Neural cell (in vitro differentiated cells): ENCODE measurements around the gene PERM1. TPM values are rescaled to one million over a fixed set of nuclear protein-coding genes. Genes with fewer than 3 reads are reported as not detected.

Experiments
- H2AFZ ChIP-seq: fragments of 200-600, 300-800 bp; sonication (generic), shearing (Covaris generic); 2 replicates; pipeline ENCODE4 v1.6.0; 2014; ENCODE audit warnings: low read depth, mild to moderate bottlenecking, antibody characterized with exemption, low read length, moderate library complexity
- H3F3A ChIP-seq: fragments of 200-600 bp; shearing (Covaris generic); 2 replicates; pipeline ENCODE4 v1.6.1; 2016; ENCODE audit warnings: mild to moderate bottlenecking, moderate library complexity, mixed read lengths, antibody characterized with exemption, low read length; ENCODE audit not compliant: insufficient read depth, poor library complexity, severe bottlenecking
- H3K27ac ChIP-seq: fragments of 200-600, 300-800 bp; sonication (generic), shearing (Covaris generic); 2 replicates; pipeline ENCODE4 v1.5.1; 2014; ENCODE audit warnings: mild to moderate bottlenecking, low read length, moderate library complexity
- H3K27me3 ChIP-seq: fragments of 300-800, 200-600 bp; sonication (generic), shearing (Covaris generic); 2 replicates; pipeline ENCODE4 v1.6.0; 2014; ENCODE audit warnings: mild to moderate bottlenecking, low read depth, low read length, moderate library complexity; ENCODE audit not compliant: insufficient read depth
- H3K36me3 ChIP-seq: fragments of 300-800, 200-600 bp; sonication (generic), shearing (Covaris generic); 2 replicates; pipeline ENCODE4 v1.5.1; 2014; ENCODE audit warnings: mild to moderate bottlenecking, antibody characterized with exemption, low read length, moderate library complexity; ENCODE audit not compliant: insufficient read depth
- H3K4me2 ChIP-seq: fragments of 300-800, 200-600 bp; sonication (generic), shearing (Covaris generic); 2 replicates; pipeline ENCODE4 v1.6.0; 2014; ENCODE audit warnings: mild to moderate bottlenecking, low read length
- H3K4me3 ChIP-seq: fragments of 300-800, 200-600 bp; sonication (generic), shearing (Covaris generic); 2 replicates; pipeline ENCODE4 v1.5.1; 2014; ENCODE audit warnings: mild to moderate bottlenecking, low read length, moderate library complexity
- H3K79me2 ChIP-seq: fragments of 200-600 bp; shearing (Covaris generic); replicated peaks from 2 replicates; pipeline ENCODE4 v1.6.0; 2014; ENCODE audit warnings: mild to moderate bottlenecking, low read length, moderate library complexity; ENCODE audit not compliant: insufficient read depth
- H3K9ac ChIP-seq: fragments of 300-800, 200-600 bp; sonication (generic), shearing (Covaris generic); 2 replicates; pipeline ENCODE4 v1.6.1; 2016; ENCODE audit warnings: mild to moderate bottlenecking, low read length, mixed read lengths
- H3K9me2 ChIP-seq: fragments of 200-600 bp; shearing (Covaris generic); 2 replicates; pipeline ENCODE4 v1.6.1; 2016; ENCODE audit warnings: mild to moderate bottlenecking, low read length, mixed read lengths; ENCODE audit not compliant: insufficient read depth
- H3K9me3 ChIP-seq: fragments of 200-600, 300-800 bp; sonication (generic), shearing (Covaris generic); 2 replicates; pipeline ENCODE4 v1.6.1; 2016; ENCODE audit warnings: mild to moderate bottlenecking, mixed run types, low read length, moderate library complexity, mixed read lengths
- H4K20me1 ChIP-seq: fragments of 200-600 bp; shearing (Covaris generic); 2 replicates; pipeline ENCODE4 v1.6.1; 2016; ENCODE audit warnings: mild to moderate bottlenecking, mixed run types; ENCODE audit not compliant: insufficient read depth
- CTCF ChIP-seq: fragments of 450-650 bp; IDR thresholded peaks from 2 replicates; pipeline ENCODE4 v1.5.1; 2014; ENCODE audit warnings: antibody characterized with exemption, mild to moderate bottlenecking, moderate library complexity; ENCODE audit not compliant: poor library complexity, severe bottlenecking
- EP300 ChIP-seq: fragments of 450-650 bp; conservative IDR thresholded peaks from 2 replicates; pipeline ENCODE4 v1.6.1; 2014; ENCODE audit warnings: antibody characterized with exemption, mild to moderate bottlenecking, moderate library complexity; ENCODE audit not compliant: poor library complexity, severe bottlenecking
- EZH2 ChIP-seq: fragments of 200-600, 300-800 bp; shearing (Covaris generic), sonication (generic); IDR thresholded peaks from 2 replicates; pipeline ENCODE4 v1.6.1; 2014; ENCODE audit warnings: antibody characterized with exemption, low read length, borderline replicate concordance, mild to moderate bottlenecking; ENCODE audit not compliant: insufficient read depth, poor library complexity, severe bottlenecking
- MXI1 ChIP-seq: fragments of 450-650 bp; conservative IDR thresholded peaks from 2 replicates; pipeline ENCODE4 v1.6.1; 2014; ENCODE audit warnings: antibody characterized with exemption, mild to moderate bottlenecking; ENCODE audit not compliant: poor library complexity, severe bottlenecking
- POLR2AphosphoS5 ChIP-seq: IDR thresholded peaks from 2 replicates; pipeline ENCODE4 v1.6.1; 2012
- RAD21 ChIP-seq: fragments of 450-650 bp; conservative IDR thresholded peaks from 2 replicates; pipeline ENCODE4 v1.6.1; 2014; ENCODE audit warnings: antibody characterized with exemption, mild to moderate bottlenecking, moderate library complexity
- REST ChIP-seq: IDR thresholded peaks from 2 replicates; pipeline ENCODE4 v1.6.1; 2012; ENCODE audit warnings: borderline replicate concordance
- SMC3 ChIP-seq: fragments of 450-650 bp; conservative IDR thresholded peaks from 2 replicates; pipeline ENCODE4 v1.6.1; 2014; ENCODE audit warnings: antibody characterized with exemption, mild to moderate bottlenecking, moderate library complexity; ENCODE audit not compliant: poor library complexity
- TAF1 ChIP-seq: IDR thresholded peaks from 2 replicates; pipeline ENCODE4 v1.6.1; 2012; ENCODE audit warnings: low read depth
- polyA plus RNA-seq: library from polyadenylated mRNA; depleted of rRNA; stranded (reverse); fragments of >200 nt; gene quantifications from 2 replicates; pipeline ENCODE4 v1.2.3, GENCODE V29; 2014

PERM1 gene
- polyA plus RNA-seq, 1 donor from 2014 or later, result not detected

- Histone ChIP-seq H3K9me2 (no peaks in the 10 kb centered on the region), H4K20me1 (no peaks in the 10 kb centered on the region), H3K27ac (no peak overlapping the region), H3K27me3 (peaks cover 20% of the 10 kb centered on the region), H3F3A (no peaks in the 10 kb centered on the region), H3K9me3 (no peaks in the 10 kb centered on the region), H3K4me3 (no peak overlapping the region), H3K36me3 (no peaks in the 10 kb centered on the region), H3K79me2 (no peaks in the 10 kb centered on the region), H2AFZ (no peak overlapping the region), H3K9ac (no peak overlapping the region), H3K4me2 (no peak overlapping the region)
- TF ChIP-seq CTCF (no peak), SMC3 (no peak), MXI1 (no peak), EP300 (no peak), TAF1 (no peak), EZH2 (no peak), RAD21 (no peak), POLR2AphosphoS5 (no peak), REST (no peak)
Measured at GRCh38 chr1:974687-975328, 7.1 kb downstream of the PERM1 start.

- H3K4me3 ChIP-seq, result no peak overlapping the region
- H3K36me3 ChIP-seq, result no peaks in the 10 kb centered on the region
- no peak overlapping the region for H3K4me2 ChIP-seq
- no peaks in the 10 kb centered on the region for H3K79me2 ChIP-seq
- H3F3A ChIP-seq, result no peaks in the 10 kb centered on the region
- H3K9ac ChIP-seq, result no peak overlapping the region
- no peaks in the 10 kb centered on the region for H3K9me3 ChIP-seq
- H3K27ac ChIP-seq, result no peak overlapping the region
- H2AFZ ChIP-seq, result no peak overlapping the region
- no peaks in the 10 kb centered on the region for H4K20me1 ChIP-seq
- TF ChIP-seq RAD21 (no peak), MXI1 (no peak), REST (no peak), SMC3 (no peak), TAF1 (no peak)
- H3K9me2 ChIP-seq, result no peaks in the 10 kb centered on the region
- H3K27me3 ChIP-seq, result peaks cover 25% of the 10 kb centered on the region
Measured at GRCh38 chr1:974293-974640, 7.6 kb downstream of the PERM1 start.
